Ascending aorta (tissue), 2 donors: Measurements from ENCODE around the gene ZNF846. TPM values are rescaled to one million over a fixed set of nuclear protein-coding genes. Genes with fewer than 3 reads are reported as not detected.

Experiments used
- DNase-seq, 2 donors: peaks; one replicate each; pipeline ENCODE4 v3.0.0-alpha.2; 2019; ENCODE audit warnings: low spot score in 2 of 2
- H3K27ac ChIP-seq, 2 donors: fragments of 200-600 bp; sonication (generic); one replicate each; pipeline ENCODE4 v1.5.1; 2016 to 2017; ENCODE audit warnings: mild to moderate bottlenecking in 1 of 2
- H3K27me3 ChIP-seq: fragments of 200-600 bp; sonication (generic); one replicate; pipeline ENCODE4 v1.5.1; 2017
- H3K36me3 ChIP-seq, 2 donors: fragments of 200-600 bp; sonication (generic); one replicate each; pipeline ENCODE4 v1.5.1; 2016
- H3K4me1 ChIP-seq, 2 donors: fragments of 200-600 bp; sonication (generic); one replicate each; pipeline ENCODE4 v1.5.1; 2016 to 2017; ENCODE audit warnings: mild to moderate bottlenecking in 1 of 2
- H3K4me3 ChIP-seq, 2 donors: fragments of 200-600 bp; sonication (generic); one replicate each; pipeline ENCODE4 v1.5.1; 2016 to 2017; ENCODE audit warnings: mild to moderate bottlenecking in 1 of 2
- H3K9me3 ChIP-seq, 2 donors: fragments of 200-600 bp; sonication (generic); one replicate each; pipeline ENCODE4 v1.5.1; 2016
- CTCF ChIP-seq, 3 experiments: fragments of 200-600 bp in 2 of 3; fragments of 450-650 bp in 1 of 3; sonication (generic) in 2 of 3; IDR thresholded peaks; one replicate each; pipeline ENCODE4 v1.5.1; 2016 to 2019; ENCODE audit warnings: antibody characterized with exemption in 3 of 3, mild to moderate bottlenecking in 1 of 3, moderate library complexity in 1 of 3
- intact Hi-C: fragments of 100-400 bp; cut with DNase I; formaldehyde crosslinking; loops from one replicate; pipeline ENCODE4 v1.15.1; 2023
- total RNA-seq: library from RNA; depleted of rRNA; stranded (reverse); fragments of >200 nt; gene quantifications from one replicate; pipeline ENCODE4 v1.1.0, GENCODE V29; 2016

ZNF846 gene
- total RNA-seq, 1 donor from 2014 or later: 1.9 TPM

GRCh38 chr19:9709305-9709704 is 59.2 kb downstream of the ZNF846 start:
- no peak for DNase-seq
- H3K36me3 ChIP-seq: no peaks in the 10 kb centered on the region
- no peak overlapping the region for H3K4me3 ChIP-seq
- no peak for TF ChIP-seq CTCF (IDR thresholded peaks at IDR 0.05)
- H3K27me3 ChIP-seq: no peaks in the 10 kb centered on the region
- H3K27ac ChIP-seq: no peak overlapping the region
- intact Hi-C loops: no loop called here
- H3K4me1 ChIP-seq: no peaks in the 10 kb centered on the region
- H3K9me3 ChIP-seq: peaks cover 0 to 13% of the 10 kb centered on the region in 2 donors

DNA sequence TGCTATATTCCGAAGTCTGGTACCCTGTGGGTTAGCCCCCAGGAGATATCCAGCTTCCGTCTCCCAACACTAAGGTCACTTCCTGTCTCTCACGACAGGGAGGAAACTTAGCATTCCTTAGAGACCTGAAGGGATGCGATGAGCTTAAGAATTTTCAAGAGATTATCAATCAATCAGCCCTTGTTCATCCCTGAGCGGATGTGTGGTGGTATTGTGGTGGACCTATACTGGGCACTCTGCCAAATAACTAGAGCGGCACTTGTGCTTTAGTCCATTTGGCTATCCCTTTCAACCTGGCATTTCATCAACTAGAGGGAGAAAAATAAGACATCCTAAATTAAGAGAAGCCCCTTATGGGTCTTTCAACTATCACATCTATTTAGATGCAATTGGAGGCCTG is 62.7 kb downstream of the ZNF846 start:
- no peak for TF ChIP-seq CTCF (IDR thresholded peaks at IDR 0.05)

DNA sequence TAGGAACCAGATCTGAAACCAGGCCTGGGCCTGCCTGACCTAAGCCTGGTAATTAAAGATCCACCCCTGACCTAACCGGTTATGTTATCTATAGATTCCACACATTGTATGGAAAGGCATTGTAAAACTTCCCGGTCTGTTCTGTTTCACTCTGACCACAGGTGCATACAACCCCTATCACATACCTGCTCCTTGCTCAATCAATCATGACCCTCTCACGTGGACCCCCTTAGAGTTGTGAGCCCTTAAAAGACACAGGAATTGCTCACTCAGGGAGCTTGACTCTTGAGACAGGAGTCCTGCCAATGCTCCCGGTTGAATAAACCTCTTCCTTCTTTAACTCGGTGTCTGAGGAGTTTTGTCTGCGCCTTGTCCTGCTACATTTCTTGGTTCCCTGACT is 66.4 kb downstream of the ZNF846 start:
- no peak overlapping the region for H3K4me3 ChIP-seq
- TF ChIP-seq CTCF (IDR thresholded peaks at IDR 0.05): no peak
- H3K4me1 ChIP-seq: no peaks in the 10 kb centered on the region
- H3K27me3 ChIP-seq: no peaks in the 10 kb centered on the region
- H3K27ac ChIP-seq: no peak overlapping the region
- no peak for DNase-seq
- intact Hi-C loops: no loop called here
- no peaks in the 10 kb centered on the region for H3K36me3 ChIP-seq
- H3K9me3 ChIP-seq: peaks cover 0 to 4% of the 10 kb centered on the region in 2 donors

More for the DNA sequence above, 62.7 kb downstream of the ZNF846 start:
- DNase-seq: no peak
- peaks cover 0 to 2% of the 10 kb centered on the region in 2 donors for H3K9me3 ChIP-seq
- no peak overlapping the region for H3K27ac ChIP-seq
- H3K4me3 ChIP-seq: no peak overlapping the region
- no peaks in the 10 kb centered on the region for H3K36me3 ChIP-seq
- H3K4me1 ChIP-seq: no peaks in the 10 kb centered on the region
- no peaks in the 10 kb centered on the region for H3K27me3 ChIP-seq
- intact Hi-C loops: no loop called here

Other genes starting within 250 kb of the ZNF846 start
- gene ZNF426, start 230.1 kb downstream of the ZNF846 start, total RNA-seq: 24.6 TPM
- 22.7 TPM for gene ZNF121, start 184.2 kb downstream of the ZNF846 start, total RNA-seq
- gene ZNF561, start 147.5 kb downstream of the ZNF846 start, total RNA-seq: 35.4 TPM
- gene ZNF562, start 93.6 kb downstream of the ZNF846 start, total RNA-seq: 21.1 TPM
- 64.4 TPM for gene FBXL12, start 50.3 kb upstream of the ZNF846 start, total RNA-seq
- gene UBL5, start 59.2 kb upstream of the ZNF846 start, total RNA-seq: 169 TPM
- 50.7 TPM for gene PIN1, start 66.6 kb upstream of the ZNF846 start, total RNA-seq
- gene OLFM2, start 167.8 kb upstream of the ZNF846 start, total RNA-seq: 0.96 TPM
- 13.6 TPM for gene COL5A3, start 241.8 kb upstream of the ZNF846 start, total RNA-seq
- not detected for gene RDH8, start 244.7 kb upstream of the ZNF846 start, total RNA-seq